Endothelial cell of umbilical vein (primary cell): Measurements from ENCODE around the gene GPD1L.

Experiments
- CTCF ChIP-seq, 2 donors: IDR thresholded peaks; 1 replicate in 1 of 2; 2 replicates in 1 of 2; pipeline ENCODE4 v1.5.1; 2011; ENCODE audit warnings: low read length in 2 of 2, mild to moderate bottlenecking in 2 of 2, moderate library complexity in 2 of 2, control low read depth in 1 of 2, inconsistent platforms in 1 of 2, low read depth in 1 of 2; ENCODE audit not compliant: insufficient read depth in 1 of 2; ENCODE audit errors: extremely low read depth in 1 of 2
- FOS ChIP-seq: IDR thresholded peaks from 2 replicates; pipeline ENCODE4 v1.6.1; 2011; ENCODE audit warnings: mild to moderate bottlenecking, low read length, moderate library complexity, borderline replicate concordance; ENCODE audit not compliant: insufficient read depth
- POLR2A ChIP-seq: IDR thresholded peaks from 2 replicates; pipeline ENCODE4 v1.6.1; 2012; ENCODE audit warnings: low read depth, mild to moderate bottlenecking, control low read depth, low read length

GRCh38 chr3:32147933-32148332 lies 41.5 kb downstream of the GPD1L start:
- TF ChIP-seq CTCF (IDR thresholded peaks at IDR 0.05; ENCODE audit: extremely low read depth in 1 of 2, insufficient read depth in 1 of 2, low read depth in 1 of 2, low read length in 2 of 2), result no peak
- TF ChIP-seq POLR2A, result no peak
- TF ChIP-seq FOS, result no peak
